Neural cell (in vitro differentiated cells): ENCODE data around the gene ADSS1. TPM values are rescaled to one million over a fixed set of nuclear protein-coding genes. Genes with fewer than 3 reads are reported as not detected.

ENCODE experiments used
- H2AFZ ChIP-seq: fragments of 200-600, 300-800 bp; sonication (generic), shearing (Covaris generic); 2 replicates; pipeline ENCODE4 v1.6.0; 2014; ENCODE audit warnings: low read depth, mild to moderate bottlenecking, antibody characterized with exemption, low read length, moderate library complexity
- H3F3A ChIP-seq: fragments of 200-600 bp; shearing (Covaris generic); 2 replicates; pipeline ENCODE4 v1.6.1; 2016; ENCODE audit warnings: mild to moderate bottlenecking, moderate library complexity, mixed read lengths, antibody characterized with exemption, low read length; ENCODE audit not compliant: insufficient read depth, poor library complexity, severe bottlenecking
- H3K27ac ChIP-seq: fragments of 200-600, 300-800 bp; sonication (generic), shearing (Covaris generic); 2 replicates; pipeline ENCODE4 v1.5.1; 2014; ENCODE audit warnings: mild to moderate bottlenecking, low read length, moderate library complexity
- H3K27me3 ChIP-seq: fragments of 300-800, 200-600 bp; sonication (generic), shearing (Covaris generic); 2 replicates; pipeline ENCODE4 v1.6.0; 2014; ENCODE audit warnings: mild to moderate bottlenecking, low read depth, low read length, moderate library complexity; ENCODE audit not compliant: insufficient read depth
- H3K36me3 ChIP-seq: fragments of 300-800, 200-600 bp; sonication (generic), shearing (Covaris generic); 2 replicates; pipeline ENCODE4 v1.5.1; 2014; ENCODE audit warnings: mild to moderate bottlenecking, antibody characterized with exemption, low read length, moderate library complexity; ENCODE audit not compliant: insufficient read depth
- H3K4me2 ChIP-seq: fragments of 300-800, 200-600 bp; sonication (generic), shearing (Covaris generic); 2 replicates; pipeline ENCODE4 v1.6.0; 2014; ENCODE audit warnings: mild to moderate bottlenecking, low read length
- H3K4me3 ChIP-seq: fragments of 300-800, 200-600 bp; sonication (generic), shearing (Covaris generic); 2 replicates; pipeline ENCODE4 v1.5.1; 2014; ENCODE audit warnings: mild to moderate bottlenecking, low read length, moderate library complexity
- H3K79me2 ChIP-seq: fragments of 200-600 bp; shearing (Covaris generic); replicated peaks from 2 replicates; pipeline ENCODE4 v1.6.0; 2014; ENCODE audit warnings: mild to moderate bottlenecking, low read length, moderate library complexity; ENCODE audit not compliant: insufficient read depth
- H3K9ac ChIP-seq: fragments of 300-800, 200-600 bp; sonication (generic), shearing (Covaris generic); 2 replicates; pipeline ENCODE4 v1.6.1; 2016; ENCODE audit warnings: mild to moderate bottlenecking, low read length, mixed read lengths
- H3K9me2 ChIP-seq: fragments of 200-600 bp; shearing (Covaris generic); 2 replicates; pipeline ENCODE4 v1.6.1; 2016; ENCODE audit warnings: mild to moderate bottlenecking, low read length, mixed read lengths; ENCODE audit not compliant: insufficient read depth
- H3K9me3 ChIP-seq: fragments of 200-600, 300-800 bp; sonication (generic), shearing (Covaris generic); 2 replicates; pipeline ENCODE4 v1.6.1; 2016; ENCODE audit warnings: mild to moderate bottlenecking, mixed run types, low read length, moderate library complexity, mixed read lengths
- H4K20me1 ChIP-seq: fragments of 200-600 bp; shearing (Covaris generic); 2 replicates; pipeline ENCODE4 v1.6.1; 2016; ENCODE audit warnings: mild to moderate bottlenecking, mixed run types; ENCODE audit not compliant: insufficient read depth
- EP300 ChIP-seq: fragments of 450-650 bp; conservative IDR thresholded peaks from 2 replicates; pipeline ENCODE4 v1.6.1; 2014; ENCODE audit warnings: antibody characterized with exemption, mild to moderate bottlenecking, moderate library complexity; ENCODE audit not compliant: poor library complexity, severe bottlenecking
- EZH2 ChIP-seq: fragments of 200-600, 300-800 bp; shearing (Covaris generic), sonication (generic); IDR thresholded peaks from 2 replicates; pipeline ENCODE4 v1.6.1; 2014; ENCODE audit warnings: antibody characterized with exemption, low read length, borderline replicate concordance, mild to moderate bottlenecking; ENCODE audit not compliant: insufficient read depth, poor library complexity, severe bottlenecking
- MXI1 ChIP-seq: fragments of 450-650 bp; conservative IDR thresholded peaks from 2 replicates; pipeline ENCODE4 v1.6.1; 2014; ENCODE audit warnings: antibody characterized with exemption, mild to moderate bottlenecking; ENCODE audit not compliant: poor library complexity, severe bottlenecking
- POLR2AphosphoS5 ChIP-seq: IDR thresholded peaks from 2 replicates; pipeline ENCODE4 v1.6.1; 2012
- RAD21 ChIP-seq: fragments of 450-650 bp; conservative IDR thresholded peaks from 2 replicates; pipeline ENCODE4 v1.6.1; 2014; ENCODE audit warnings: antibody characterized with exemption, mild to moderate bottlenecking, moderate library complexity
- SMC3 ChIP-seq: fragments of 450-650 bp; conservative IDR thresholded peaks from 2 replicates; pipeline ENCODE4 v1.6.1; 2014; ENCODE audit warnings: antibody characterized with exemption, mild to moderate bottlenecking, moderate library complexity; ENCODE audit not compliant: poor library complexity
- TAF1 ChIP-seq: IDR thresholded peaks from 2 replicates; pipeline ENCODE4 v1.6.1; 2012; ENCODE audit warnings: low read depth
- polyA plus RNA-seq: library from polyadenylated mRNA; depleted of rRNA; stranded (reverse); fragments of >200 nt; gene quantifications from 2 replicates; pipeline ENCODE4 v1.2.3, GENCODE V29; 2014
- TF ChIP-seq, protein P1 (sequence below): fragments of 450-650 bp; IDR thresholded peaks from 2 replicates; pipeline ENCODE4 v1.5.1; 2014; ENCODE audit warnings: antibody characterized with exemption, mild to moderate bottlenecking, moderate library complexity; ENCODE audit not compliant: poor library complexity, severe bottlenecking
- TF ChIP-seq, protein P2 (sequence below): IDR thresholded peaks from 2 replicates; pipeline ENCODE4 v1.6.1; 2012; ENCODE audit warnings: borderline replicate concordance

The ADSS1 gene
- polyA plus RNA-seq, 1 donor from 2014 or later, result 4.3 TPM

DNA sequence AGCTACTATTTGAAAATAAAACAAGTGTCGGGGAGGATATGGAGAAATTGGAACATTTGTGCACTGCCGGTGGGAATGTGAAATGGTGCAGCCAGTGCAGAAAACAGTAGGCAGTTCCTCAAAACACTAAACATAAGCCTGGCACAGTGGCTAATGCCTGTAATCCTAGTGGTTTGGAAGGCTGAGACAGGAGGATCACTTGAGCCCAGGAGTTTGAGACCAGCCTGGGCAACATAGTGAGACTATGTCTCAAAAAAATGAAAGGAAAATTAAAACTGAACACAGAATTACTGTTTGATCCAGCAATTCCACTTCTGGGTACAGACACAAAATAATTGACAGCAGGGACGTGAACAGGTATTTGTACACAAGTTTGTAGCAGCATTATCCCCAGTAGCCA is 41.5 kb downstream of the ADSS1 start:
- Histone ChIP-seq H2AFZ (no peak overlapping the region), H3K9me3 (no peaks in the 10 kb centered on the region), H3K27ac (no peak overlapping the region), H3K9ac (no peak overlapping the region), H3F3A (no peaks in the 10 kb centered on the region), H3K4me3 (no peak overlapping the region), H4K20me1 (no peaks in the 10 kb centered on the region), H3K79me2 (no peaks in the 10 kb centered on the region), H3K4me2 (no peak overlapping the region), H3K36me3 (peaks cover under 1% of the 10 kb centered on the region), H3K27me3 (no peaks in the 10 kb centered on the region), H3K9me2 (no peaks in the 10 kb centered on the region)
- TF ChIP-seq, protein P1, sequence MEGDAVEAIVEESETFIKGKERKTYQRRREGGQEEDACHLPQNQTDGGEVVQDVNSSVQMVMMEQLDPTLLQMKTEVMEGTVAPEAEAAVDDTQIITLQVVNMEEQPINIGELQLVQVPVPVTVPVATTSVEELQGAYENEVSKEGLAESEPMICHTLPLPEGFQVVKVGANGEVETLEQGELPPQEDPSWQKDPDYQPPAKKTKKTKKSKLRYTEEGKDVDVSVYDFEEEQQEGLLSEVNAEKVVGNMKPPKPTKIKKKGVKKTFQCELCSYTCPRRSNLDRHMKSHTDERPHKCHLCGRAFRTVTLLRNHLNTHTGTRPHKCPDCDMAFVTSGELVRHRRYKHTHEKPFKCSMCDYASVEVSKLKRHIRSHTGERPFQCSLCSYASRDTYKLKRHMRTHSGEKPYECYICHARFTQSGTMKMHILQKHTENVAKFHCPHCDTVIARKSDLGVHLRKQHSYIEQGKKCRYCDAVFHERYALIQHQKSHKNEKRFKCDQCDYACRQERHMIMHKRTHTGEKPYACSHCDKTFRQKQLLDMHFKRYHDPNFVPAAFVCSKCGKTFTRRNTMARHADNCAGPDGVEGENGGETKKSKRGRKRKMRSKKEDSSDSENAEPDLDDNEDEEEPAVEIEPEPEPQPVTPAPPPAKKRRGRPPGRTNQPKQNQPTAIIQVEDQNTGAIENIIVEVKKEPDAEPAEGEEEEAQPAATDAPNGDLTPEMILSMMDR, result no peak
- TF ChIP-seq POLR2AphosphoS5, result no peak
- TF ChIP-seq EP300, result no peak
- TF ChIP-seq, protein P2, sequence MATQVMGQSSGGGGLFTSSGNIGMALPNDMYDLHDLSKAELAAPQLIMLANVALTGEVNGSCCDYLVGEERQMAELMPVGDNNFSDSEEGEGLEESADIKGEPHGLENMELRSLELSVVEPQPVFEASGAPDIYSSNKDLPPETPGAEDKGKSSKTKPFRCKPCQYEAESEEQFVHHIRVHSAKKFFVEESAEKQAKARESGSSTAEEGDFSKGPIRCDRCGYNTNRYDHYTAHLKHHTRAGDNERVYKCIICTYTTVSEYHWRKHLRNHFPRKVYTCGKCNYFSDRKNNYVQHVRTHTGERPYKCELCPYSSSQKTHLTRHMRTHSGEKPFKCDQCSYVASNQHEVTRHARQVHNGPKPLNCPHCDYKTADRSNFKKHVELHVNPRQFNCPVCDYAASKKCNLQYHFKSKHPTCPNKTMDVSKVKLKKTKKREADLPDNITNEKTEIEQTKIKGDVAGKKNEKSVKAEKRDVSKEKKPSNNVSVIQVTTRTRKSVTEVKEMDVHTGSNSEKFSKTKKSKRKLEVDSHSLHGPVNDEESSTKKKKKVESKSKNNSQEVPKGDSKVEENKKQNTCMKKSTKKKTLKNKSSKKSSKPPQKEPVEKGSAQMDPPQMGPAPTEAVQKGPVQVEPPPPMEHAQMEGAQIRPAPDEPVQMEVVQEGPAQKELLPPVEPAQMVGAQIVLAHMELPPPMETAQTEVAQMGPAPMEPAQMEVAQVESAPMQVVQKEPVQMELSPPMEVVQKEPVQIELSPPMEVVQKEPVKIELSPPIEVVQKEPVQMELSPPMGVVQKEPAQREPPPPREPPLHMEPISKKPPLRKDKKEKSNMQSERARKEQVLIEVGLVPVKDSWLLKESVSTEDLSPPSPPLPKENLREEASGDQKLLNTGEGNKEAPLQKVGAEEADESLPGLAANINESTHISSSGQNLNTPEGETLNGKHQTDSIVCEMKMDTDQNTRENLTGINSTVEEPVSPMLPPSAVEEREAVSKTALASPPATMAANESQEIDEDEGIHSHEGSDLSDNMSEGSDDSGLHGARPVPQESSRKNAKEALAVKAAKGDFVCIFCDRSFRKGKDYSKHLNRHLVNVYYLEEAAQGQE, result no peak
- TF ChIP-seq MXI1, result no peak
- no peak for TF ChIP-seq EZH2
- no peak for TF ChIP-seq RAD21

DNA sequence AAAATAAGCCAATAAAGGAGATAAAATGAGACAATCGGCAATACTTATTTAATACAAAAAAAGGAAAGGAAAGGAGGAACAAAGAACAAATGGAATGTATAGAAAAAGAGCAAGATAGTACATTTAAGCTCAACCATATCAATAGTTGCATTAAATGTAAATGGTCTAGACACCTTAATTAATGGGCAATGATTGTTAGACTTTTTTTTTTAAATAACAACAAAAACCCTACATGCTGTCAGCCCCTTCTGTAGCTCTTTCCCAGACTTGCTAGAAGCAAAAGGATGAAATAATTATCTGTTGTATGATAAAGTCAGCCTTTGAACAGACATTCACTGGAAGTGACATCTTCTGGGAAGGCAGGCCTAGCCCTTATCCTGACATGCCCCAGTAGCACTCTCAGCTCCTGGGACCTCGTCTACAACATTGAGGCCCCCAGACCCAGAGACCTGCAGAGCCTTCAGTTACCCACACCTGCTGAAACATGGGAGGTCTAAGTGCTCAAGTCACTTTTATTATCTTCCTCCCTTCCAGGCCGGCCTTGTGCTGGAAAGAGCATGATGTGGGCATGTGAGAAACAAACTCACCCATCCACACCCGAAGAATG is 42.3 kb downstream of the ADSS1 start:
- Histone ChIP-seq H3K27me3 (no peaks in the 10 kb centered on the region), H2AFZ (no peak overlapping the region), H3K79me2 (no peaks in the 10 kb centered on the region), H3K9ac (no peak overlapping the region), H3K27ac (no peak overlapping the region), H3K4me3 (no peak overlapping the region), H3F3A (no peaks in the 10 kb centered on the region), H3K36me3 (peaks cover 9% of the 10 kb centered on the region), H3K4me2 (no peak overlapping the region), H4K20me1 (no peaks in the 10 kb centered on the region), H3K9me2 (no peaks in the 10 kb centered on the region), H3K9me3 (no peaks in the 10 kb centered on the region)
- TF ChIP-seq EP300 (no peak), SMC3 (no peak), POLR2AphosphoS5 (no peak), EZH2 (no peak), RAD21 (no peak), TAF1 (no peak), MXI1 (no peak)
- TF ChIP-seq, protein P1, result no peak
- TF ChIP-seq, protein P2, result no peak
